H1 (cell line): Measurements from ENCODE around the gene RHOBTB3.
"Not testable (repeated sequence)": the region's sequence is repeated elsewhere in the genome, so short reads cannot be mapped to it uniquely, and the experiment has no call there.

Experiments
- CTCF ChIP-seq, 3 experiments: IDR thresholded peaks; 1 replicate in 2 of 3; 2 replicates in 1 of 3; pipeline versions ENCODE4 v1.5.1 to v1.6.1; 2011; ENCODE audit warnings: low read length in 3 of 3, mild to moderate bottlenecking in 3 of 3, inconsistent platforms in 2 of 3, low read depth in 1 of 3, moderate library complexity in 1 of 3; ENCODE audit not compliant: insufficient read depth in 1 of 3; ENCODE audit errors: control extremely low read depth in 1 of 3
- EZH2 ChIP-seq: fragments of 200-600 bp; sonication (generic); IDR thresholded peaks from 2 replicates; pipeline ENCODE4 v1.7.1; 2012; ENCODE audit warnings: low read depth, mild to moderate bottlenecking, moderate library complexity, low read length, inconsistent platforms; ENCODE audit not compliant: severe bottlenecking
- MAX ChIP-seq: IDR thresholded peaks from 2 replicates; pipeline ENCODE4 v1.6.1; 2012; ENCODE audit warnings: inconsistent platforms
- YY1 ChIP-seq: IDR thresholded peaks from 2 replicates; pipeline ENCODE4 v1.6.1; 2011; ENCODE audit warnings: low read depth, mild to moderate bottlenecking, low read length

GRCh38 chr5:95811126-95811423, 79.9 kb downstream of the RHOBTB3 start:
- TF ChIP-seq YY1; MAX; CTCF (IDR thresholded peaks at IDR 0.05; ENCODE audit: control extremely low read depth in 1 of 3, insufficient read depth in 1 of 3, low read depth in 1 of 3, low read length in 3 of 3); EZH2: not testable (repeated sequence)
